ENCODE measurements around the gene COX4I2. TPM values are rescaled to one million over a fixed set of nuclear protein-coding genes. Genes with fewer than 3 reads are reported as not detected.

COX4I2 gene
- total and polyA plus RNA-seq, 2 donors (not counting 3 experiments of a cell fraction or from before 2014, with no cell fraction given): not detected

DNA sequence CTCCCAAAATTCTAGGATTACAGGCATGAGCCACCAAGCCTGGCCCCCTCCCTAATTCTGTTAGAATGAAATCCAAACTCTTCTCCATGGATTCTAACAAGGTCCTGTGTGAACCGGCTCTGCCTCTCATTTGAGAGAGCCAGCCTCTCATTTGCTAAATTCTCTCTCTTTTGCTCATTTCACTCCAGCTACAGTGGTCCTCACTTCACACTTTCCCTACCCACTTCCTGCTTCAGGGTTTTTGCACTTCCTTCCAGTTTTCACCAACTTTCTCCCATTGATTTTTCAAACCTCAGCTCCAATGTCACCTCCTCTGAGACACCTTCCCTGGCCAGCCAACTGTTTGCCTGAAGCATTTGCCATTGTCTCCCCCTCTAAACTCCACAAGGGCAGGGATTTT lies 5.1 kb downstream of the COX4I2 start:
- Histone ChIP-seq H3K4me2 (ENCODE audit: insufficient read depth, low read length) (no peak overlapping the region), H3K9me3 (replicated peaks; ENCODE audit: control insufficient read depth, insufficient read depth, low read length) (no peaks in the 10 kb centered on the region), H3K9me1 (replicated peaks; ENCODE audit: control insufficient read depth, extremely low read depth, insufficient read depth, low read length) (no peaks in the 10 kb centered on the region), H3K9ac (replicated peaks; ENCODE audit: extremely low read depth, insufficient read depth, low read length) (no peak overlapping the region), H2AFZ (ENCODE audit: low read depth, low read length) (no peak overlapping the region), H3K4me3 (replicated peaks in 1 of 3; ENCODE audit: insufficient read depth in 1 of 3, low read depth in 1 of 3, low read length in 3 of 3) (no peak overlapping the region), H3K27ac (ENCODE audit: insufficient read depth, low read depth, low read length) (no peak overlapping the region), H3K4me1 (ENCODE audit: control insufficient read depth, extremely low read depth, insufficient read depth, low read length) (no peaks in the 10 kb centered on the region), H3K36me3 (ENCODE audit: control insufficient read depth in 2 of 2, extremely low read depth in 1 of 2, insufficient read depth in 2 of 2, low read length in 2 of 2) (no peaks in the 10 kb centered on the region), H3K79me2 (ENCODE audit: control insufficient read depth, insufficient read depth, low read length) (no peaks in the 10 kb centered on the region), H4K20me1 (replicated peaks; ENCODE audit: control insufficient read depth, extremely low read depth, insufficient read depth, low read length) (no peaks in the 10 kb centered on the region), H3K27me3 (ENCODE audit: control insufficient read depth in 2 of 2, insufficient read depth in 2 of 2, low read length in 2 of 2) (peaks cover under 1 to 9% of the 10 kb centered on the region in 2 experiments)
- no peak for DNase-seq (ENCODE audit: low read depth, low spot score)
- FAIRE-seq: no peak
- CTCF ChIA-PET: interaction anchor here (1.0 to 3.1 kb wide), 2 partner anchors 9 to 81 kb away, joined by 3 to 22 read pairs; no protein-coding TSS in a partner anchor
- POLR2A ChIA-PET: interaction anchor here (0.7 kb wide), 1 partner anchor 59 kb away, joined by 3 read pairs; no protein-coding TSS in a partner anchor
- dilution Hi-C loops (cut with MboI; ENCODE audit: extremely low pct_ligation_motif_present, low sequenced_read_pairs) (no loop called here), intact Hi-C loops (cut with micrococcal nuclease) (no loop called here)
- no TSS peak for BruUV-seq (replicated peaks)
- TF ChIP-seq EZH2 (IDR thresholded peaks at IDR 0.05; ENCODE audit: borderline replicate concordance, low read depth, low read length, severe bottlenecking) (no peak), GATA2 (IDR thresholded peaks at IDR 0.05; ENCODE audit: insufficient read depth, insufficient read length, low read depth, low read length) (no peak), POLR2A (IDR thresholded peaks at IDR 0.05; ENCODE audit: low read depth, low read length) (no peak), MYC (IDR thresholded peaks at IDR 0.05; ENCODE audit: low read depth, low read length) (no peak), JUN (IDR thresholded peaks at IDR 0.05; ENCODE audit: borderline replicate concordance, insufficient read depth, insufficient read length, low read depth) (no peak), POLR2AphosphoS5 (IDR thresholded peaks at IDR 0.05; ENCODE audit: insufficient read depth, low read depth, low read length) (no peak), FOS (IDR thresholded peaks at IDR 0.05; ENCODE audit: borderline replicate concordance, insufficient read depth, low read length) (no peak)
- TF ChIP-seq, protein P1, sequence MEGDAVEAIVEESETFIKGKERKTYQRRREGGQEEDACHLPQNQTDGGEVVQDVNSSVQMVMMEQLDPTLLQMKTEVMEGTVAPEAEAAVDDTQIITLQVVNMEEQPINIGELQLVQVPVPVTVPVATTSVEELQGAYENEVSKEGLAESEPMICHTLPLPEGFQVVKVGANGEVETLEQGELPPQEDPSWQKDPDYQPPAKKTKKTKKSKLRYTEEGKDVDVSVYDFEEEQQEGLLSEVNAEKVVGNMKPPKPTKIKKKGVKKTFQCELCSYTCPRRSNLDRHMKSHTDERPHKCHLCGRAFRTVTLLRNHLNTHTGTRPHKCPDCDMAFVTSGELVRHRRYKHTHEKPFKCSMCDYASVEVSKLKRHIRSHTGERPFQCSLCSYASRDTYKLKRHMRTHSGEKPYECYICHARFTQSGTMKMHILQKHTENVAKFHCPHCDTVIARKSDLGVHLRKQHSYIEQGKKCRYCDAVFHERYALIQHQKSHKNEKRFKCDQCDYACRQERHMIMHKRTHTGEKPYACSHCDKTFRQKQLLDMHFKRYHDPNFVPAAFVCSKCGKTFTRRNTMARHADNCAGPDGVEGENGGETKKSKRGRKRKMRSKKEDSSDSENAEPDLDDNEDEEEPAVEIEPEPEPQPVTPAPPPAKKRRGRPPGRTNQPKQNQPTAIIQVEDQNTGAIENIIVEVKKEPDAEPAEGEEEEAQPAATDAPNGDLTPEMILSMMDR (IDR thresholded peaks at IDR 0.05; ENCODE audit: extremely low read depth in 1 of 2, insufficient read depth in 1 of 2, low read depth in 1 of 2, low read length in 2 of 2): no peak
- TF ChIP-seq, protein P2, sequence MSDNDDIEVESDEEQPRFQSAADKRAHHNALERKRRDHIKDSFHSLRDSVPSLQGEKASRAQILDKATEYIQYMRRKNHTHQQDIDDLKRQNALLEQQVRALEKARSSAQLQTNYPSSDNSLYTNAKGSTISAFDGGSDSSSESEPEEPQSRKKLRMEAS (IDR thresholded peaks at IDR 0.05; ENCODE audit: insufficient read depth, insufficient read length): no peak
